ENCODE results near the gene CXCR3. TPM values are rescaled to one million over a fixed set of nuclear protein-coding genes. Genes with fewer than 3 reads are reported as not detected.
A peak's percentile ranks its signal among the peaks of the same experiment; 100 is the strongest.

Gene CXCR3
- total and polyA plus RNA-seq, 12 donors = 0.20 to 1.6 (median 0.39) TPM; not detected in 4

GRCh38 chrX:71619193-71619592, 882 bp upstream of the CXCR3 start:
- Histone ChIP-seq H3K4me3 (no peak overlapping the region), H3K27ac (no peak overlapping the region), H3K4me1 (replicated peaks in 1 of 2) (peaks cover 0 to 4% of the 10 kb centered on the region in 2 donors), H3K27me3 (peaks cover 5% of the 10 kb centered on the region), H3K36me3 (replicated peaks in 1 of 2) (peaks cover 0 to 2% of the 10 kb centered on the region in 2 donors), H3K9me3 (replicated peaks in 1 of 3) (no peaks in the 10 kb centered on the region)
- TF ChIP-seq POLR2A (IDR thresholded peaks at IDR 0.05) (no peak), CTCF (IDR thresholded peaks at IDR 0.05) (no peak)
- DNase-seq = no peak
- WGBS, 4 donors = 80 to 84% (median 84%) methylated on average over 8 of the region's 8 CpGs
- intact Hi-C loops (cut with DNase I) = no loop called here

GRCh38 chrX:71618787-71619186, 476 bp upstream of the CXCR3 start:
- DNase-seq = no peak
- Histone ChIP-seq H3K4me1 (replicated peaks in 1 of 2) (peaks cover 0 to 4% of the 10 kb centered on the region in 2 donors), H3K27ac (no peak overlapping the region), H3K27me3 (peaks cover 5% of the 10 kb centered on the region), H3K36me3 (replicated peaks in 1 of 2) (peaks cover 0 to 6% of the 10 kb centered on the region in 2 donors), H3K4me3 (no peak overlapping the region), H3K9me3 (replicated peaks in 1 of 3) (no peaks in the 10 kb centered on the region)
- 83 to 91% (median 88%) methylated on average over 3 of the region's 3 CpGs for WGBS, 4 donors
- intact Hi-C loops (cut with DNase I) = no loop called here
- TF ChIP-seq CTCF (IDR thresholded peaks at IDR 0.05) (no peak), POLR2A (IDR thresholded peaks at IDR 0.05) (no peak)

GRCh38 chrX:71617742-71618141, 569 bp downstream of the CXCR3 start:
- peak overlapping the region in 1 of 5 donors; percentile 34 for H3K27ac ChIP-seq
- peaks cover 5% of the 10 kb centered on the region for H3K27me3 ChIP-seq
- intact Hi-C loops (cut with DNase I) = no loop called here
- peaks cover 0 to under 1% of the 10 kb centered on the region in 2 donors for H3K4me1 ChIP-seq (replicated peaks in 1 of 2)
- TF ChIP-seq CTCF (IDR thresholded peaks at IDR 0.05) (no peak), POLR2A (IDR thresholded peaks at IDR 0.05) (no peak)
- no peak overlapping the region for H3K4me3 ChIP-seq
- H3K9me3 ChIP-seq (replicated peaks in 1 of 3) = no peaks in the 10 kb centered on the region
- 60 to 75% (median 69%) methylated on average over 4 to 8 of the region's 8 CpGs for WGBS, 4 donors
- no peak for DNase-seq
- peaks cover 0 to 17% of the 10 kb centered on the region in 2 donors for H3K36me3 ChIP-seq (replicated peaks in 1 of 2)

GRCh38 chrX:71616672-71617529, 1.4 kb downstream of the CXCR3 start:
- no peak for DNase-seq
- H3K36me3 ChIP-seq (replicated peaks in 1 of 2) = peaks cover 0 to 22% of the 10 kb centered on the region in 2 donors
- 83 to 92% (median 89%) methylated on average over 18 to 43 of the region's 43 CpGs for WGBS, 4 donors
- no peak overlapping the region for H3K4me3 ChIP-seq
- H3K9me3 ChIP-seq (replicated peaks in 1 of 3) = no peaks in the 10 kb centered on the region
- no peaks in the 10 kb centered on the region for H3K4me1 ChIP-seq (replicated peaks in 1 of 2)
- intact Hi-C loops (cut with DNase I) = no loop called here
- peaks cover under 1% of the 10 kb centered on the region for H3K27me3 ChIP-seq
- peak overlapping the region in 1 of 5 donors; percentile 34 for H3K27ac ChIP-seq
- no peak for TF ChIP-seq POLR2A (IDR thresholded peaks at IDR 0.05)
- TF ChIP-seq CTCF (IDR thresholded peaks at IDR 0.05) = no peak

All from adrenal gland (tissue), 12 donors.